Mucosa of rectum (tissue), 2 donors: ENCODE data around the gene PPT2.
"Not testable (repeated sequence)": the region's sequence is repeated elsewhere in the genome, so short reads cannot be mapped to it uniquely, and the experiment has no call there.

Source experiments
- H3K27ac ChIP-seq, 2 donors: one replicate each; pipeline ENCODE4 v1.7.0; 2013; ENCODE audit warnings: inconsistent platforms in 2 of 2, low read depth in 2 of 2, low read length in 2 of 2
- H3K27me3 ChIP-seq, 2 donors: one replicate each; pipeline ENCODE4 v1.7.0; 2013; ENCODE audit warnings: low read length in 2 of 2; ENCODE audit not compliant: control insufficient read depth in 2 of 2, insufficient read depth in 2 of 2
- H3K36me3 ChIP-seq, 2 donors: one replicate each; pipeline ENCODE4 v1.7.0; 2013; ENCODE audit warnings: low read length in 2 of 2; ENCODE audit not compliant: control insufficient read depth in 2 of 2, insufficient read depth in 2 of 2
- H3K4me1 ChIP-seq, 2 donors: one replicate each; pipeline ENCODE4 v1.7.0; 2013; ENCODE audit warnings: low read length in 2 of 2, mild to moderate bottlenecking in 1 of 2; ENCODE audit not compliant: control insufficient read depth in 2 of 2, insufficient read depth in 2 of 2
- H3K4me3 ChIP-seq, 2 donors: one replicate each; pipeline ENCODE4 v1.7.0; 2013; ENCODE audit warnings: low read length in 2 of 2
- H3K9ac ChIP-seq, 2 donors: one replicate each; pipeline ENCODE4 v1.7.0; 2013; ENCODE audit warnings: low read length in 2 of 2, low read depth in 1 of 2, mild to moderate bottlenecking in 1 of 2
- H3K9me3 ChIP-seq, 2 donors: one replicate each; pipeline ENCODE4 v1.7.0; 2013; ENCODE audit warnings: low read length in 2 of 2; ENCODE audit not compliant: control insufficient read depth in 2 of 2
- donor health status: healthy.
- donor health status: Normal muscosa, but diverticular disease.

The PPT2 gene

DNA sequence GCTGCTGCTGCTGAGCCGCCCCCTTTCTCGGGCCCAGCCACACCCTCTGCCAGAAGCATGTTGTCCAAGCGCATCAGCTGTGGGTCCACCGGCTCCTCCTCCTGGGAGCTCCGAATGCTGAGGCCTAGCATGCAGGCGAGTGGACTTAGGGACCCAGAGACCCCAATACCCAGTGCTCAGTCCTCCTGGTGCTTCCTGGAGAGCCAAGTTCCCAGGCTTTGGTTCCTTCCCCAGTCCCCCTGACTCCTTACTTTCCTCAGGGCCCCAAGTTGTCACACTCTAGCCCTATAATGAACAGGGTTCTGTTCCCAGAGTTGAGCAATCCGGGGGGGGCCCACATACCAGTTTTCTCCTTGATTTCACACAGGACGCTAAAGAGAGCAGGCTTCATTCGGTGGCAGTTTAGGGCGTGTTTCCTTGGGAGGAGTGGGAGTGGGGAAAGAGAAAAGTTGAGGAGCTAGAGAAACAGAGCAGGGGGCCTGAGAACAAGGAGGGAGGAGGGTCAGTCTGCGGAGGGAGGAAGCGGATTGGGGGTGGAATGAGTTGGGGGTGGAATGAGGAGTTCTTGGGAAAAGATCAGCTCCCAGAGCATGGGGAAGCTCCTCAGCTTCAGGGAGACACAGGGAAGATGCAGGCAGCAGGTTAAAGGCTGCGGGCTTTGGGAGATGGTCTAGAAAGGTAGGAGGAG lies 34.6 kb downstream of the PPT2 start:
- H3K4me3 ChIP-seq = peak overlapping the region; percentile 76 to 87
- peak overlapping the region; percentile 91 to 95 for H3K27ac ChIP-seq
- peak overlapping the region; percentile 76 to 81 for H3K9ac ChIP-seq
- no peaks in the 10 kb centered on the region for H3K27me3 ChIP-seq
- H3K9me3 ChIP-seq = no peaks in the 10 kb centered on the region
- H3K4me1 ChIP-seq = peaks cover 35 to 36% of the 10 kb centered on the region in 2 donors
- peaks cover 5 to 24% of the 10 kb centered on the region in 2 donors for H3K36me3 ChIP-seq

DNA sequence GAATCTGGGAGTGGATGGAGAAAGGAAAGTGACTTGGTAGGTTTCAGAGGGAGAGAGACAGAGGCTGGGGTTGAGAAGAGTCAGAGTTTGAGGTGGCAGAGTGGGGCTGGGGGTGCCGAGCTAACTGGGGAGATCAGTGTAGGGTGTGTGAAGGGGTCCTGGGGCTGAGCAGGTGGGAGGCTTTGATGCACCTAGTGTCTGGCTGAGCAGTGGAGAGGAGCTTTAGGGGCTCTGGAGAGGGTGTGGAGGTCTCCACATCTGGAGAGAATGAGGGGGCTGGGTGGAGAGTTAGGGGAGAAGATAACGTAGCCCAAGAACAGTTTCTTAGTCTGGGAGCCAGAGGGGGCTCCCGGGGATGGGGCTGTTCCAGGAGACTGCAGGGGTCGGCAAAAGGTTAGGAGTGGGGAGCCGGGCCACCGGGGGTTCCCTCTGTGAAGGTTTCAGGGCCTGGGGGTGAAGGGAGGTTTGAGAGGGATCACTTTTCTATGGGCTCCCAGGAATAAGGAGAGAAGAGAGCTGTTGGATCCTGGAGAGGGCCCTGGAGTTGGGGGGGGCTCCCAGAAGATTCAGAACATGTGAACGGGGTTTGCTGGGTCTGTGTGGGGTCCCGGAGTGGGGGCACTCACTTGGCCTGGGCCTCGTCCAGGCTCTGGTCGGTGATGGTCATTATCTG lies 35.3 kb downstream of the PPT2 start:
- Histone ChIP-seq H3K9ac (peak overlapping the region; percentile 76 to 81), H3K27ac (peak overlapping the region; percentile 91 to 95), H3K4me3 (peak overlapping the region; percentile 76 to 87), H3K36me3 (peaks cover 3 to 17% of the 10 kb centered on the region in 2 donors), H3K27me3 (no peaks in the 10 kb centered on the region), H3K9me3 (no peaks in the 10 kb centered on the region), H3K4me1 (peaks cover 35 to 36% of the 10 kb centered on the region in 2 donors)

DNA sequence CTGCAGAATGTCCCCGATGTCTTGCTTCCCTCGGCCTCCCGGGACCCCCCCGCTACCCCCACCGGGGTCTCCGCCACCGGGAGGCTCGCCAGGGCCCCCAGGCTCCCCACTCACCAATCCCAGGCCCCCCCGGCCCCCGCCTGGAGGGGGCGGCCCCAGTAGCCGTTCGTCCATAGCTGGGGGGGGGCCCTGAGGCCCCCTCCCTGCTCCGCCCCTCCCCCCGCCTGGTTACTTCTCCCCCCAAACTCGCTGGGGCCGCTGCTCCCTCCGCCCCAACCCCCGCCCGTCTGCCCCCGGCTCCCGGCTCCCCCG lies 35.8 kb downstream of the PPT2 start:
- Histone ChIP-seq H3K27me3 (no peaks in the 10 kb centered on the region), H3K4me1 (peaks cover 35 to 38% of the 10 kb centered on the region in 2 donors), H3K27ac (peak overlapping the region; percentile 91 to 95), H3K9ac (peak overlapping the region; percentile 76 to 81), H3K4me3 (peak overlapping the region; percentile 76 to 87), H3K9me3 (no peaks in the 10 kb centered on the region), H3K36me3 (peaks cover 3 to 16% of the 10 kb centered on the region in 2 donors)

DNA sequence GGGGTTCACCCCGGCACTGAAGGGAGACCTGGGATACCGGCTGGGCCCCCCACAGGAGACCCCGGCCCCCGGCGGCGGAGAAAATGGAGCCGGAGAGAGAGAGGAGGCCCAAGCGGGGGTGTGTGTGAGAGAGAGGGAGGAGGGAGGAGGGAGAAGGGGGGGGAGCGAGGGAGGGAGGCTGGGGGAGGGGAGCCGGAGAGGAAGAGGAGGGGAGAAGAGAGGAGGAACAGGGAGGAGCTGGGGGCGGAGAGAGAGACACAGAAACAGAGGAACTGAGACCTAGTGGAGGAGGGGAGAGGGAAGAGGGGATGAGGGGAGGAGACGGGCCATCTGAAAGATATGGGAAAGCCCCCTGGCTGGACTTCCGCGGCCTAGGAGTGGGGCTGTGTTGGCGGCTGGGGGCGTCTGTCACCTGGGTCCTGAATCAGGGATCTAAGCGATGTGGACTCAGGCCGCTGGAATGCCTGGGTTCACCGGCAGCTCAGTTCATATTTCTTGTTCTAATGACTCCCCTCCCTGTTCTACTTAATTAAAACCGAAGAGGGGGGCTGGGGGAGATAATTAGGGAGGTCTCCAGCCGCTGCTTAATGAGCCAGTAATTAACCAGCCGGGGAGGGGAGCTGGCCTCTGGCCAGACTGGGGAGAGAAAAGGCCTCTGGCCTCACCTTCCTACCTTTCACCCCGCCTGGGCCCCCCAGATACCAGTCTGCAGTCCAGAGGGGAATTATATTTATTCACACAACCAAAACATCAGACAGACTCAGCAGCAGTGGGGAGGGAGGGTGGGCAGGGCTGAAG lies 36.3 kb downstream of the PPT2 start, which contains the start of gene PBX2:
Gene PBX2 (minus strand): TSS at position 149 of the 798 bp plus-strand sequence. CDS start 287 bp downstream, outside the sequence.
- peak within 1 kb of the TSS; percentile 86 to 87 for H3K4me3 ChIP-seq
- H3K9ac ChIP-seq = peak within 1 kb of the TSS; percentile 91 to 96
- peak within 1 kb of the TSS; percentile 91 to 95 for H3K27ac ChIP-seq
- peaks cover 41 to 44% of the 10 kb centered on the region in 2 donors for H3K4me1 ChIP-seq
- H3K27me3 ChIP-seq = no peaks in the 10 kb centered on the region
- H3K9me3 ChIP-seq = no peaks in the 10 kb centered on the region
- H3K36me3 ChIP-seq = peaks cover 3 to 16% of the 10 kb centered on the region in 2 donors

DNA sequence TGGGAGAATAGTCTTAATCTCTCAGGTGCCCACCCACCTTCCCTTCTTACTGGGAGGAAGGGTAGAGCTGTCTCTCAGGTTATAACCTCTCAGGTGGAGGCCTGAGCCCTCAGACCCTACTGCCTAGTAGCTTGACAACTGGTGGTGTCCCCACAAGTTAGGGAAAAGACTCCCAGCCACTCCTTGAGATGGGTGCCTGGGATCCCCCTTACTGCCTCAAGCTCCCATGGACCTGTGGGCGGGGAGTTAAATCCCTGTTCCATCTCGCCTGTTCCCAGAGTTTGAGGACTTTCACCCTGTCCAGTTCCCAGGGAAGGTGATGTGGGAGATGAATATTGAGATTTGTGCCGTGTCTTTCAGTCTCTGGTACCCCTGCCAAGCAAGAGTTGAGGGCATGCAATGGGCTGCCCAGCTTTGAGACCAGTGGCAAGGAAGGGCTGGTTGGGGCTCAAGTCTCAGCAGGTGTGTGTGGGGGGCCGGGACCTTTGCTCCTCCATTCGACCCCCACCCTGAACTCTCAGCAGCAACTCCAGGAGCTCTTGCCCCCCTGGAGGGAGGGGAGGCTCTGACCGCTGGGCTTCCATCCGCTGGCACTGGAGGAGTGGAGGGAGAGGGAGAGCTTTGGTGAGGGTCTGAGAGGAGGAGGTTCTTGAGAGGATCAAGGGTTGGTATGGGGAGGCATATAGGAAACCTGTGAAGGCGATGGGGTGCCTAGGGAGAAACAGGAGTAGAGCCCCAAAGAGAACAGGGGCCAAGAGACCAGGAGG lies 37.2 kb downstream of the PPT2 start:
- H3K4me3 ChIP-seq = peak overlapping the region; percentile 86 to 87
- H3K9me3 ChIP-seq = no peaks in the 10 kb centered on the region
- peak overlapping the region; percentile 91 to 95 for H3K27ac ChIP-seq
- peaks cover 41 to 44% of the 10 kb centered on the region in 2 donors for H3K4me1 ChIP-seq
- H3K36me3 ChIP-seq = peaks cover 3 to 16% of the 10 kb centered on the region in 2 donors
- H3K27me3 ChIP-seq = no peaks in the 10 kb centered on the region
- H3K9ac ChIP-seq = peak overlapping the region; percentile 87 to 96

DNA sequence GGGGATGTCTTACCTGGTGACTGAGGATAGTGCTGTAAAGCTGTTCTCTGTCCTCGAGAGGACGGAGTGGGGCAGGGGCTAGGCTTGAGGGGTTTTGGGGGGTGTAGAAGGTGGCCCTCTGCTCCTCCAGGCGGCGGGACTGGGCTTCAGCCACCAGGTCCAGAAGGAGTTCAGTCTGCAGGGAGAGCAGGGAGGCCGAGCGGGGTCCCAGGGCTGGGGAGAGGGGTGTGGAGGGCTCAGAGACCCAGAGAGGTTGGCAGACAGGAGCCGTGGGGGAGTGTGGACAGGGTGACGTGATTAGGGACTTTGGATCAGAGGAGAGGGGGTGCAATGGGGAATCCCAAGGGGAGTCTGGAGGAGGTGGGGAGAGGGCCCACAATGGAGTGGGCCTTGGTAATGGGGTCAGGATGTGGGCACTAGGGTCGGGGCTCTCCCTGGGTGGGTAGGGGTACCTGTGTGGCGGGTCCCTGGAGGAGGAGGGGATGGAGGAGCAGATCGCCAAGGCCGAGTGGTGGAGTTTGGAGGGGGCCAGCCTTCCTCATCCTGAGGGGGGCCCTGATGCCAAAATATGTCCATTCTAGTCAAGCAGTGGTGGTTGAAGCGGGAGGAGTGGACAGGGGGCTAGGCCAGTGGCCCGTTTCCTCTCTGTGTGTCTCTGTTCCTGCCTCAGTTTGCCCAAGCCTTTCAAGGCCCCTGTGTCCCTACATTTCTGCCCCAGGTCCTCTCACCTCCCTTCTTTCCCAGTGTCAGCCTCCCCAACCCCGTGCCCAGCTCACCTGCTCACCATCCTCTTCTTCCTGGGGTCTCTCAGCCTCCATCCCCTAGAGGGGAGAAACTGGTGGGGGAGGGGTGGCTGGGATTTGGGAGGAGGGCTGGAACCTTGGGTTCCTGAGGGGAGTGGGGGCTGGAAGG lies 38.0 kb downstream of the PPT2 start:
- Histone ChIP-seq H3K36me3 (peaks cover 0 to 8% of the 10 kb centered on the region in 2 donors), H3K9ac (peak overlapping the region; percentile 87 to 96), H3K9me3 (no peaks in the 10 kb centered on the region), H3K4me1 (peaks cover 46 to 47% of the 10 kb centered on the region in 2 donors), H3K4me3 (peak overlapping the region; percentile 86 to 87), H3K27me3 (no peaks in the 10 kb centered on the region), H3K27ac (peak overlapping the region; percentile 91 to 95)

DNA sequence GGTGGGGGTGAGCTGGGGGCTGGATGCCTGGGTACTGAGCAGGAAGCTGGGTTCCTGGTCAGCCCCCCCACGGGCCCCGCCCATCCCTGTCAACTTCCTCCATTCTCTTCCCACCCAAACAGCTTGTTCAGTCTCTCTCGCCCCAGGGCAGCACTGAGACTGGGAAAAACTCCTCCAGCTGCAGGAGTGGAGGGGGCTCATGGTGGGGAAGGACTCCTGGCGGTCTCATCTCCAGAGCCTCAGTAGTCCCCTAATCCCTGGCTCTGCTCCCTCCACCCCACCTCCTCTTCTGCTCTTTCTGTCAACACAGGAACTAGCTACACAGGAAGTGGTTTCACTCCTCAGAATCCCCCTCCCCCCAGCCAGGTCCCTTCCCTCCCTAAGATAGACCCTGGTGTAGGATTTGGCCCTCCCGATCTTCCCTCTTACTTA lies 38.7 kb downstream of the PPT2 start, which contains the start of gene GPSM3:
Gene GPSM3 (minus strand): TSS at position 36 of the 432 bp plus-strand sequence. CDS start 130 bp downstream, outside the sequence.
- no peaks in the 10 kb centered on the region for H3K27me3 ChIP-seq
- H3K36me3 ChIP-seq = peaks cover 0 to 2% of the 10 kb centered on the region in 2 donors
- H3K4me3 ChIP-seq = peak within 1 kb of the TSS; percentile 86 to 87
- H3K9ac ChIP-seq = peak within 1 kb of the TSS; percentile 87 to 96
- H3K4me1 ChIP-seq = peaks cover 44 to 49% of the 10 kb centered on the region in 2 donors
- no peaks in the 10 kb centered on the region for H3K9me3 ChIP-seq
- H3K27ac ChIP-seq = peak within 1 kb of the TSS; percentile 91 to 95

DNA sequence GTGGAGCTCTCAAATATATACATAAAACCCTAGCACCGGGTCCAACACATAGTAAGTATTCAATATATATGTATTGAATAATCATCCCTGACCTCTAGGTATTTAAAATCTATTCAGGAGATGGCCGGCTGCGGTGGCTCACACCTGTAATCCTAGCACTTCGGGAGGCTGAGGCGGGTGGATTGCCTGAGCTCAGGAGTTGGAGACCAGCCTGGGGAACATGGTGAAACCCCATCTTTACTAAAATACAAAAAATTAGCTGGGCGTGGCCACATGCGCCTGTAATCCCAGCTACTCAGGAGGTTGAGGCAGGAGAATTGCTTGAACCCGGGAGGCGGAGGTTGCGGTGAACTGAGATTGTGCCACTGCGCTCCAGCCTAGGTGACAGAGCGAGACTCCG lies 39.2 kb downstream of the PPT2 start:
- peak overlapping the region in 1 of 2 donors; percentile 55 for H3K9ac ChIP-seq
- H3K36me3 ChIP-seq, H3K27me3 ChIP-seq, H3K9me3 ChIP-seq: not testable (repeated sequence)
- H3K4me1 ChIP-seq = peaks cover 43 to 49% of the 10 kb centered on the region in 2 donors
- peak overlapping the region; percentile 91 to 95 for H3K27ac ChIP-seq
- peak overlapping the region; percentile 41 to 71 for H3K4me3 ChIP-seq
